HG03064 (cell line): ENCODE measurements around the gene NHLRC2.
A peak's percentile ranks its signal among the peaks of the same experiment; 100 is the strongest.
"Not testable (repeated sequence)": the region's sequence is repeated elsewhere in the genome, so short reads cannot be mapped to it uniquely, and the experiment has no call there.

Experiments used
- ATAC-seq: cut with Tn5 transposase; IDR thresholded peaks from one replicate; pipeline ENCODE4 v1.9.1; 2021; ENCODE audit warnings: low read depth; ENCODE audit not compliant: unreplicated experiment

Gene NHLRC2, protein sequence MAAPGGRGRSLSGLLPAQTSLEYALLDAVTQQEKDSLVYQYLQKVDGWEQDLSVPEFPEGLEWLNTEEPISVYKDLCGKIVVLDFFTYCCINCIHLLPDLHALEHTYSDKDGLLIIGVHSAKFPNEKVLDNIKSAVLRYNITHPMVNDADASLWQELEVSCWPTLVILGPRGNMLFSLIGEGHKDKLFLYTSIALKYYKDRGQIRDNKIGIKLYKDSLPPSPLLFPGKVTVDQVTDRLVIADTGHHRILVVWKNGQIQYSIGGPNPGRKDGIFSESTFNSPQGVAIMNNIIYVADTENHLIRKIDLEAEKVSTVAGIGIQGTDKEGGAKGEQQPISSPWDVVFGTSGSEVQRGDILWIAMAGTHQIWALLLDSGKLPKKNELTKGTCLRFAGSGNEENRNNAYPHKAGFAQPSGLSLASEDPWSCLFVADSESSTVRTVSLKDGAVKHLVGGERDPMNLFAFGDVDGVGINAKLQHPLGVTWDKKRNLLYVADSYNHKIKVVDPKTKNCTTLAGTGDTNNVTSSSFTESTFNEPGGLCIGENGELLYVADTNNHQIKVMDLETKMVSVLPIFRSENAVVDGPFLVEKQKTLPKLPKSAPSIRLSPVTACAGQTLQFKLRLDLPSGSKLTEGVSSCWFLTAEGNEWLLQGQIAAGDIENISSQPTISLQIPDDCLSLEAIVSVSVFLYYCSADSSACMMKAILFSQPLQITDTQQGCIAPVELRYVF

DNA sequence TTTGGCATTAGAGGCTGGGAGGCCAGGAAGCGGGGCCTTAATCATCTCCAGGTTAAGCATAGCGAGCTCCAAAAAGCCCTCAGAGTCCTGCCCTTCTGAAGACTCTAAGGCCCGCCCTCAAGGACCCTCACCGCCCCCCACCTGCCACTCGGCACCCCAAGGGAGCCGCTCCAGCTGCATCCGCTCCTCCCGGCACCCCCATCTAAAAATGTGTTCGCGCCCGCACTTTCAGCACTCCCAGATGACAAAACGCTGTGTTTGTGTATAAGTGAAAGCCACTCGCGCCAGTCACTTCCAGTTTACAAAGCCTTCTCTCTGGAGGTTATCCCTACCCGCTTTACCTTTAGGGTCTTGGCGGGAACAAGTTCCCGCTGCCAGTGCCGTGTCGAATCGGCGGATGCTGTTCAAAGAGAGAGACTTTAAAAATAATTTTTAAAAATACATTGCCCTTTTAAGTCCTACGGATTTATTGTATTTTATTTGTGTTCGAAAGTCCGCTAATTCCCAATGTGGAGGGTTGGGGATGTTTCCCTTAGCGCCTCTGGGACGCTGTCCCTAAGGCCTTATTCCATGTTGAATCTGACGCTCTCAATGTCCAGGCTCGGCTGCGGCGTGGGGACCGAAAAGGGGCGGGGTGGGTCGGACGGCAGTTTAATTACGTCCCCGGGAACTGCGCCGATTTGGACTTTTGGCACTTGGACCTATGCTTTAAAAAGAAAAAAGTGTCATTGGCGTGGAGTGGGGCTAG, at the start of gene NHLRC2, which contains the start of gene DCLRE1A:
Gene NHLRC2 (plus strand): TSS at position 649 of the 748 bp plus-strand sequence. CDS start 212 bp downstream, outside the sequence.
Gene DCLRE1A (minus strand): TSS at position 70 of the 748 bp plus-strand sequence. CDS start 900 bp downstream, outside the sequence.
- peak; percentile 46 for ATAC-seq

DNA sequence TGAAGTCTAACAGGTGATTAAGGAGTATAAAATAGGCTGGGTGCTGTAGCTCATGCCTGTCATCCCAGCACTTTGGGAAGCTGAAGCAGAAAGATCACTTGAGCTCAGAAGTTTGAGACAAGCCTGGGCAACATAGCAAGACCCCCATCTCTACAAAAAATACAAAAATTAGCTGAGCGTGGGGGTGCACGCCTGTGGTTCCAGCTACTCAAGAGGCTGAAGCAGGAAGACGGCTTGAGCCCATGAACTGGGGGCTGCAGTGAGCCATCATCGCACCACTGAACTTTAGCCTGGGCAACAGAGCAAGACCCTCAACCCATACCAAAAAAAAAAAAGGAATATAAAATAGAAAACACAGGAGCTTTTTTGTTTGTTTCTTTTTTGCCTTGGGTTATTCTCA, 48.0 kb upstream of the NHLRC2 start:
- no peak for ATAC-seq

DNA sequence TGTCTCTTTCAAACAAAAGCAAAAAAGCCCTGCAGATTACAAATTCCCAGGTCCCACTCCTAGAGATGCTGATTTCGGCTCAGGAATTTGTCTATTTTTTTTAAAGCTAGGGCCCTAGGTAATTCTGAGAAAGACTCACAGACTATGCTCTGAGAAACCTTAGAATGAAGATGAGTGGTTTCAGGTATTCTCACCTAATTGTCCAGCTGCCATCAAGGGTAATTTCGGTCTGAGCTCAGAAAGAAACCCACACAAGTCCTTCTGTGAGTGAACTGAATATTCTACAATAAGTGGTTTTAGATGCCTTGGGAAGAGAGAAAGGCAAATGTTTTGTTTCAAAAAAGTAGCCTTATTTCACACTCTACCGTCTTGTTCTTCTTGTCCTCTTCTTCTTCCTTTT, 46.3 kb upstream of the NHLRC2 start:
- no peak for ATAC-seq

DNA sequence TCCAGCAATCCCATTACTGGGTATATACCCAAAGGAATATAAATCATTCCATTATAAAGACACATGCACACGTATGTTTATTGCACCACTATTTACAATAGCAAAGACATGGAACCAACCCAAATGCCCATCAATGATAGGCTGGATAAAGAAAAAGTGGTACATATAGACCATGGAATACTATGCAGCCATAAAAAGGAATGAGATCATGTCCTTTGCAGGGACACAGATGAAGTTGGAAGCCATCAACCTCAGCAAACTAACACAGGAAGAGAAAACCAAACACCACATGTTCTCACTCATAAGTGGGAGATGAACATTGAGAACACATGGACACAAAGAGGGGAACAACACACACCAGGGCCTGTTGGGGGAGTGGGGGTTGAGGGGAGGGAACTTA, 39.8 kb upstream of the NHLRC2 start:
- ATAC-seq, result not testable (repeated sequence)

DNA sequence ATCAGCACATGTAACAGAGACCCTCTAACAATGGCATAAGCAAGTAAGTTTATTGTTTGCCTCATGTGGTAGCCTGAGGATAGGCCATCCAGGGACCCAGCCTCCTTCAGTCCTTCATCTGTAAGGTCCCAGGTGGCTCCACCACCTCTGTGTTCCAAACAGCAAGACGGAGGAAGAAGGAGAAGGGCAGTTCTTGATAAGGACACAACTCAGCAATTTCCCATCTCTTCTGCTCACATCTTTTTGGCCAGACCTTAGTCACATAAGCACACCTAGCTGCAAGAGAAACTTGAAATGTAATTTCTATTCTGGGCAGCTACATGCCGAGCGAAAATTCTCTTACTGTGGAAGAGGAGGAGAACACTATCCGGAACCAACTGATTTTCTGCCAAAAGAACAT, 34.5 kb upstream of the NHLRC2 start:
- ATAC-seq, result no peak

DNA sequence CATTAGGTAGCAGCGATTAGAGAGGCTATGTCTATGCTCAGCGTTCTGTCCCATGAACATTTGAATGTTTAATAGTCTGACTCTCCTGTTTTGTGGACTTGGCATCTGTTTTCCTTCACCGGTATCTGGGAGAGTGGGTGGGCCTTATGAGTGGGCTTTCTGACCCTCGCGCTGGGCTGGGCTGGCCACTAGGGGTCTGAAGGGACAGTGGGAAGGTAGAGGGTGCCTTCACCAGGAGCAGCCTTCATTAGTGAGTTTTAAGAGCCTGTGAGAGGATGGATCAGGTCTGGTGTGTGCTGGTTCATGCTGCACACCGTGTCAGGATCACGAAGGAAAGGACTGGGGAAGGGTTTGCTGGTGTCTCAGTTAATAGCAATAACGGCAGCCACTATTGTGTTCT, 34.0 kb upstream of the NHLRC2 start:
- no peak for ATAC-seq

DNA sequence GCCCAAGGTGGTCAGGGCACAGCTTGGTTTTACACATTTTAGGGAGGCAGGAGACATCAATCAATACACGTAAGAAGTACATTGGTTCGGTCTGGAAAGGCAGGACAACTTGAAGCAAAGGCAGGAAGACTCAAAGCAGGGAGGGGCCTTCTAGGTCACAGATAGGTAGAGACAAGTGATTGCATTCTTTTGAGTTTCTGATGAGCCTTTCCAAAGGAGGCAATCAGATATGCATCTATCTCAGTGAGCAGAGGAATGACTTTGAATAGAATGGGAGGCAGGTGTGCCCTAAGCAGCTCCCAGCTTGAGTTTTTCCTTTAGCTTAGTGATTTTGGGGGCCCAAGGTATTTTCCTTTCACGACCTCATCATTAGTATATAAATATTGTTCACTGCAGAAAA, 33.2 kb upstream of the NHLRC2 start:
- ATAC-seq, result not testable (repeated sequence)

DNA sequence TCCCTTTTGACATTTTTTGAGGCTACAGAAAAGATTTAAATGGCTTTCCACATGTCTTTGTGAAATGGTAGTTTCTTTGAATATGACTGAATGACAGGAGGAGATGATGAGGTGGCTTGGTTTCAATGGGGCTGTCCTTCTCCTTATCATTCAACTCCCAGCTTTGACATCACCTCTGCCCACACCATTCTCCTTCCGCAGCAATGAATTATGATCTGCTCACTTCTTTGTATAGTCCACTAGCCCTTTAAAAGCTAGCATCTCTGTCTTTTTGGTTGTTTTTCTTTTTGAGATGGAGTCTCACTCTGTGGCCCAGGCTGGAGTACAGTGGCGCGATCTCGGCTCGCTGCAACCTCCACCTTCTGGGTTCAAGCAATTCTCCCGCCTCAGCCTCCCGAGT, 32.3 kb upstream of the NHLRC2 start:
- no peak for ATAC-seq

DNA sequence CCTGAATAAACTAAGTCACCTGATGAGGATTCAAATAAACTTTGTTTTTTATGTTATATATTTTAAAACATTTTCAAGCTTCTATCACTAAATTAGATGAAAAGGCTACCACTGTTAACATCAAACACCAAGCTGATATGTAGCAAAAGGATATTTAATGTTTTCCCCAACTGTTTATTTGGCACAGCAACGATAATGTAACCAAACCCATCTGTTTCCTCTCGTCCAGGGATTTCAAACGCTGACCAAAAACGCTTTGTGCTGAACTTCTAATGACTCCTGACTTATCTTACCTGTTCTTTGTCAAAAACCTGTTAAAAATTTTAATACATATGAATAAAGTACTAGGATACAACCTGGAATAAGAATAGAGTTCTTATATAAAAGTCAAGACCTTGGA, 31.1 kb upstream of the NHLRC2 start:
- ATAC-seq, result no peak

DNA sequence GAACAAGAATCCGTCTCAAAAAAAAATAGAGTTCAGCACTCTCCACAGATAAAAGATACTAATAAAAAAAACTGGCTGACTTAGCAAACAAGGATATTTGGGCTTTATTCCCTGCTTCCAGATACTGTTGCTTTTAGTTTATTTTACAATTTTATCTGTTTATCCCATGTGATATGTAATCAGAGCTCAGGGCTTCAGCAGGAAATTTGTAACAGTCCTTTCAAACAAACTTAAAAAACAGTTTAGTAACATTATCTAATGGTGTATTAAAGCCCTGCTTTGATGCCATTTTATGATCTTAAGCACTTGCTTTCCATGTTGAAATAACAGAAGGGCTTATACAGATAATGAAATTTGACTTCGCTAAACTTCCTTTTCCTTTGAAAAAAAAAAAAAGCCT, 28.7 kb upstream of the NHLRC2 start:
- ATAC-seq, result no peak

DNA sequence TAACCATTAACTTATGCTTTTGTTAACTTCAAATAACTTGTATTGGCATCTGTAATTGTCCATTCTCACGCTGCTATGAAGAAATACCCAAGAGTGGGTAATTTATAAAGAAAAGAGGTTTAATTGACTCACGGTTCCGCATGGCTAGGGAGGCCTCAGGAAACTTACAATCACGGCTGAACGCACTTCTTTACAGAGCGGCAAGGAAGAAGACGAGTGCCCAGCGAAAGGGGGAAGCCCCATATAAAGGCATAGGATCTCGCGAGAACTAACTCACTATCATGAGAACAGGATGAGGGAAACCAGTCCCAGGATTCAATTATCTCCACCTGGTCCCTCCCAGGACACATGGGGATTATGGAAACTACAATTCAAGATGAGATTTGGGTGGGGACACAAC, 25.9 kb upstream of the NHLRC2 start:
- not testable (repeated sequence) for ATAC-seq

DNA sequence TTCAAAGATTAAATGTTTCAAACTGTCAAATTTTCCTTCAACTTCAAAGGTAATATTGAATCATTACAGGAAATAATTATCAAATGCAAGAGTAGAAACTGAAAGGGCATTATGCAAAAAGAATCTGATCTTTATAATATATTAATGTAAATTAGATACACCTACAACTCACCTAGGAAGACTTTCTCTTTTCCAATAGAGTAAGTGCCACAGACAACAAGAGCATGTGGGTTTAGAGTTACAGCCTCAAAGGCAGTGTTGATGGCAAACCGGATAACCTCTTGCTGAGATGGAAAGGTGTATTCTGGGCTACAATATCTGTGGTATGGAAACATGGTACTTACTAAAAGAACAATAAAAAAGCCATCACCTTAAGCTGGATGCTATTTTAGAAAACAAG, 12.3 kb upstream of the NHLRC2 start:
- ATAC-seq, result no peak

DNA sequence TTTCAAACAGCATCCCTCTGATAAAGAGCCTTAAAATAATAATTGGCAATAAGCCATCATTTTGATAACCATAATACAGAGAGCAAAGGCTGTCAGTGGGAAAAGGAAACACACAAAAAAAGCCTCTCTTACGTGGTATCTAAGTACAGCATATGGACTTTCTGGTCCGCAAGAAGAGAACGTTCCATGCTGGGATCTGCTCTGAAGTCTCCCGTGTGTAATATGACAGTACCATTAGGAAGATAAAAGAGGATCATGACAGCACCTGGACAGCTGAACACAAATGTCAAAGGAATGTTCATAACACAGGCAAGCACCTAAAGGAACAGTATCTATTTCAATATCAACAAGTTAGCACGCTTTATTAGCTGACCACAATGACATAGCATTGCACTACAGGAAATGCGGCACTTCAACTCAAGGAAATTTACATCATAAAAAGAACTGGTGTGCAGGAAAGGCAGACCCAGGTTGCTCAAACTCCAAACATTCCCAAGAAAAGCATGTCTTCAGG, 10.4 kb upstream of the NHLRC2 start:
- ATAC-seq, result no peak

DNA sequence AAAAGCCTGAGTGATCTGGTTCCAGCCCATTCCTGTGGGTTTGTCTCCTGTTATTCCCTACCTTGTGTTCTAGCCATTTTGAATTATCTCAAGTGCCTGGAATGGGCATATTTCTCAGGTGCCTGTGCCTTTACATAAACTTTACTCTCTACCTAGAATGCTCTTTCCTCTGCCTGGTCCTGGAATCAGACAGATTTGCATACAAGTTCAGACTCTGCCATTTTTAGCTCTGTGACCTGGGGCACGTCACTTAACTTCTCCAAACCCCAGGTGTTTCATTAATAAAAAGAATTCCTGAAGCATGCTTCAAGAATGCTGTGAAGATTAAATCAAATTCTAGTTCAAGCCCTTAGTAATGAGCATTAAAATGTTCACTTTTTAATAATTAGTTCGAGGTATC, 8.4 kb upstream of the NHLRC2 start:
- ATAC-seq, result no peak

DNA sequence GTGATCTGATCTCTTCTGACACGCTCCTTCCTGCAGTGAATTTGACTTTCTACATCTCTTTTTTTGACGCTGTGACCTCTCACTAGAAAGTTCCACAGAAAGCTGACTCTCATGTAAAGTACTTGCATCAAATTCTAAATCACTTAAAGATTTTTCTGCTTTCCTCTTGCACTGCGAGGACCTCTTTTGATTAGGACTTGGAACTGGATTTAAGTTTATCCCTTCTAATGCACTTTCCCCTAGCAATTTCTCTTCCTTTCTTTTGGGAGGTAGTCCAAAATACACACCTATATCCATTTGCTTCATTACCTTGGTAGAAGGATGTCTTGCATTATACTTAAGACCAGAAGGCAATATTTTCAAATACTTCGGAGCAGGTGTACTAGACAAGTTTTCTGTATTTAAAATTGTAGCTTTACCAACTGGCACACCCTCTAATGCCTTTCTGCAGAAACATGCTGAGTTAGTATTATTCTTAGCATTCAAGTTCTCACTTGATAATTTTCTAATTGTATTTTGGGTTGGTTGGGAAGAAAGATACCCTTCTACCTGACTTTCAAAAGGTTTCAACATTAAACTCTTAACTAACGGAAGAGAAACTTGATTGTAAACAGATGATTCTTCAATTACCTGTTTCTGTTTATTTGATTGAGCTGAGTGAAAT, 5.2 kb upstream of the NHLRC2 start:
- no peak for ATAC-seq

DNA sequence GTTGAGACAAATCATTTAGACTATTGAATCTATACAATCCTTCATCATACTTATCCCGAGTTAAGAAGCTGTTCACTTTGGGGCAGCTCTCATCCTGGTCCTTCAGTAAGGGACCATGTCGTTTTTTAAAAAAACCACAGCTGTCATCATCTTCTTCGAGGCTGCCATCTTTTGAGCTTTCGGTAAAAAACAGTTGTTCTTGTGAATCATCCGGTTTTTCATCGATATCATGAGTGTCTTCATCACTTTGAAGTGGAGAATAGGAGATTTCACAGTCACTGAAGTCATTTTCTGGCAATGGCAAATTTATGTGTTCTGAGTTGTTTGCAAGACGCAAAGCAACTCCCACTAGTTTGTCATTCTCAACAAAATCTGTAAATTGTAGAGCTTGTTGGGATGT, 4.5 kb upstream of the NHLRC2 start:
- no peak for ATAC-seq

DNA sequence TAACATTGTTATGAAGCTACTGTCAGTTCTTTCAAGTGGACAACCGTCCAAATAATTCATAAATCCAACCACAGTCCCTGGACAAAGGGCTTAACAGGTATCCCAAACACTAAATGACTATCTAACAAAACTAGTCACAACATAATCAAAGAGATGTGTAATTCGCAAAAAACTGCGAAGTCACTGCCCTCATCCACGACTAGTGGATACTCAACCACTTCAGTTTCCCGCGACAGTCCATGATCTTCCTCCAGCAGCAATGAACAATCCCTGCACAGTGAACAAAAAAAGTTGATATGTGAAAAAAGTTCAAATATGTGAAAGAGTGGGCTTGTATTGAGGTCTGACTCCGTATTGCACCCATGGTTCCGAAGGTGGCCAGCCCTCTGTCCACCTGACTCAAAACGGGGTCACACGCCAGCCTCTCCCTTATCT, 866 bp upstream of the NHLRC2 start:
- no peak for ATAC-seq

DNA sequence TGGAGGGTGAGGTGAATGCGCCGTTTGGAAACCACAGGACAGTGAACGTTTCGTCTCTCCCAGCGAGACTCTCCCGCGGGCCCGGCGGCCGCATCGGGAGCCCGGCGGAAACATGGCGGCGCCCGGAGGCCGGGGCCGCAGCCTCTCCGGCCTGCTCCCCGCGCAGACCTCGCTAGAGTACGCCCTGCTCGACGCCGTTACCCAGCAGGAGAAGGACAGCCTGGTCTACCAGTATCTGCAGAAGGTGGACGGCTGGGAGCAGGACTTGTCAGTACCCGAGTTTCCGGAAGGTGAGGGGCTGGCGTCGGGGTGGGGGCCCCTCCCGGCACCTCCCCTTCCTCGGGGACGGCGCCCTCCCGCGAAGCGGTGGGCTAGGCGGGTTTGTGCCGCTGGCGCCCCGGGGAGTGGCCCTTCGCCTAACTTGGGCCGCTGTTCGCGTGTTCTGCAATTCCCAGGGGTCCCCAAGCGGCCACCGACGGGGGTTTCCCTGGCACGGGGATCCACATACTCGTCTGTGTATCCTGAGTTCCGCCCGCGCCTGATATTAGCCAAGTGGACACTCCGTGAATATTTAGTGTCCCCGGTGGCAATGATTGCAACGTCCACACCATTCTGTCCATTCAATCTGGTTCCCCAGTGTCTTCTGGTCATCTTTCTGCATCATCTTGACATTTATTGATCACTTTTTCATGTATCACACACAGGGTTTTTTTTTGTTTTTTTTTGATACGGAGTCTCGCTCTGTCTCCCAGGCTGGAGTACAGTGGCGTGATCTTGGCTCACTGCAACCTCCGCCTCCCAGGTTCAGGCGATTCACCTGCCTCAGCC, 514 bp downstream of the NHLRC2 start:
- ATAC-seq, result peak; percentile 22

DNA sequence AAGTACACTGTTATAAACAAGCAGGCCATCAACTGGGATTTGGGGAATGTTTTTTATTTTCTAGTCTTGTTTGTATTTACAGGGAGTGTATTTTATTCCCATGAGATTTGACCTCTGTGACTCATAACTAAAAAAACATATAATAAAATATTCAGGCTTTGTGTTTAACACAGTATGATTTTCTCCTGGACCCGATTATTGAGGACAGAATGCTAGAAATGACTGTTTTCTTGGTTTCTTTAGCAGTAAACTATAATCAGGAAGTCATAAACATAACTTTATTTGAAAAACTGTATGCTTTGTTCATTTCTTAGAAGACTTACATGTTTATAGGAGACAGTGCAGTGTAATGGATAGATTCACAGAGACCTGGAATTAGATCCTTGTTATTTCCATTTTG, 2.1 kb downstream of the NHLRC2 start:
- no peak for ATAC-seq

DNA sequence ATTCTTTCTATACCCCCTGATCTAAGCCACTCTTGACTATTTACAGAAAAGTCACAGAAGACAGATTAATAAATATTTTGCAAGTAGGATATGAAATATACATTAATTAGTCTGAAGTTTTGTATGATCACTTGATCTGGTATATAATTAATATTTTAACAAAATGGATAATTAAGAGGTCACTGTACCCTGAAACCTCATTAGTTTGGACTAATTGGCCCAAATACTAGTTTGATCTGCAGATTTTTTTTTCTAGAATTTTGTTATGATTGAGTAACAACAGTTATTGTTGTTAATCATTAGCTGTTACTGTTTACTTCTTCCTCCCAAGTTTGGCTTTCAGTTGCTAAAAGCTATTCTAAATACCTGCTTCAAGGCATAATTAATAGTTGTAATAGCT, 2.7 kb downstream of the NHLRC2 start:
- ATAC-seq, result no peak
